ENCODE measurements around the gene NCBP2L. TPM values are rescaled to one million over a fixed set of nuclear protein-coding genes. Genes with fewer than 3 reads are reported as not detected.

NCBP2L gene
- total and polyA plus RNA-seq, 2 experiments from 2014 or later, result not detected

- TF ChIP-seq, protein P1, sequence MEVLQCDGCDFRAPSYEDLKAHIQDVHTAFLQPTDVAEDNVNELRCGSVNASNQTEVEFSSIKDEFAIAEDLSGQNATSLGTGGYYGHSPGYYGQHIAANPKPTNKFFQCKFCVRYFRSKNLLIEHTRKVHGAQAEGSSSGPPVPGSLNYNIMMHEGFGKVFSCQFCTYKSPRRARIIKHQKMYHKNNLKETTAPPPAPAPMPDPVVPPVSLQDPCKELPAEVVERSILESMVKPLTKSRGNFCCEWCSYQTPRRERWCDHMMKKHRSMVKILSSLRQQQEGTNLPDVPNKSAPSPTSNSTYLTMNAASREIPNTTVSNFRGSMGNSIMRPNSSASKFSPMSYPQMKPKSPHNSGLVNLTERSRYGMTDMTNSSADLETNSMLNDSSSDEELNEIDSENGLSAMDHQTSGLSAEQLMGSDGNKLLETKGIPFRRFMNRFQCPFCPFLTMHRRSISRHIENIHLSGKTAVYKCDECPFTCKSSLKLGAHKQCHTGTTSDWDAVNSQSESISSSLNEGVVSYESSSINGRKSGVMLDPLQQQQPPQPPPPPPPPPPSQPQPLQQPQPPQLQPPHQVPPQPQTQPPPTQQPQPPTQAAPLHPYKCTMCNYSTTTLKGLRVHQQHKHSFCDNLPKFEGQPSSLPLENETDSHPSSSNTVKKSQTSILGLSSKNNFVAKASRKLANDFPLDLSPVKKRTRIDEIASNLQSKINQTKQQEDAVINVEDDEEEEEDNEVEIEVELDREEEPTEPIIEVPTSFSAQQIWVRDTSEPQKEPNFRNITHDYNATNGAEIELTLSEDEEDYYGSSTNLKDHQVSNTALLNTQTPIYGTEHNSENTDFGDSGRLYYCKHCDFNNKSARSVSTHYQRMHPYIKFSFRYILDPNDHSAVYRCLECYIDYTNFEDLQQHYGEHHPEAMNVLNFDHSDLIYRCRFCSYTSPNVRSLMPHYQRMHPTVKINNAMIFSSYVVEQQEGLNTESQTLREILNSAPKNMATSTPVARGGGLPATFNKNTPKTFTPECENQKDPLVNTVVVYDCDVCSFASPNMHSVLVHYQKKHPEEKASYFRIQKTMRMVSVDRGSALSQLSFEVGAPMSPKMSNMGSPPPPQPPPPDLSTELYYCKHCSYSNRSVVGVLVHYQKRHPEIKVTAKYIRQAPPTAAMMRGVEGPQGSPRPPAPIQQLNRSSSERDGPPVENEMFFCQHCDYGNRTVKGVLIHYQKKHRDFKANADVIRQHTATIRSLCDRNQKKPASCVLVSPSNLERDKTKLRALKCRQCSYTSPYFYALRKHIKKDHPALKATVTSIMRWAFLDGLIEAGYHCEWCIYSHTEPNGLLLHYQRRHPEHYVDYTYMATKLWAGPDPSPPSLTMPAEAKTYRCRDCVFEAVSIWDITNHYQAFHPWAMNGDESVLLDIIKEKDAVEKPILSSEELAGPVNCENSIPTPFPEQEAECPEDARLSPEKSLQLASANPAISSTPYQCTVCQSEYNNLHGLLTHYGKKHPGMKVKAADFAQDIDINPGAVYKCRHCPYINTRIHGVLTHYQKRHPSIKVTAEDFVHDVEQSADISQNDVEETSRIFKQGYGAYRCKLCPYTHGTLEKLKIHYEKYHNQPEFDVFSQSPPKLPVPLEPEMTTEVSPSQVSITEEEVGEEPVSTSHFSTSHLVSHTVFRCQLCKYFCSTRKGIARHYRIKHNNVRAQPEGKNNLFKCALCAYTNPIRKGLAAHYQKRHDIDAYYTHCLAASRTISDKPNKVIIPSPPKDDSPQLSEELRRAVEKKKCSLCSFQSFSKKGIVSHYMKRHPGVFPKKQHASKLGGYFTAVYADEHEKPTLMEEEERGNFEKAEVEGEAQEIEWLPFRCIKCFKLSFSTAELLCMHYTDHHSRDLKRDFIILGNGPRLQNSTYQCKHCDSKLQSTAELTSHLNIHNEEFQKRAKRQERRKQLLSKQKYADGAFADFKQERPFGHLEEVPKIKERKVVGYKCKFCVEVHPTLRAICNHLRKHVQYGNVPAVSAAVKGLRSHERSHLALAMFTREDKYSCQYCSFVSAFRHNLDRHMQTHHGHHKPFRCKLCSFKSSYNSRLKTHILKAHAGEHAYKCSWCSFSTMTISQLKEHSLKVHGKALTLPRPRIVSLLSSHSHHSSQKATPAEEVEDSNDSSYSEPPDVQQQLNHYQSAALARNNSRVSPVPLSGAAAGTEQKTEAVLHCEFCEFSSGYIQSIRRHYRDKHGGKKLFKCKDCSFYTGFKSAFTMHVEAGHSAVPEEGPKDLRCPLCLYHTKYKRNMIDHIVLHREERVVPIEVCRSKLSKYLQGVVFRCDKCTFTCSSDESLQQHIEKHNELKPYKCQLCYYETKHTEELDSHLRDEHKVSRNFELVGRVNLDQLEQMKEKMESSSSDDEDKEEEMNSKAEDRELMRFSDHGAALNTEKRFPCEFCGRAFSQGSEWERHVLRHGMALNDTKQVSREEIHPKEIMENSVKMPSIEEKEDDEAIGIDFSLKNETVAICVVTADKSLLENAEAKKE (CRISPR knock-in tag; IDR thresholded peaks at IDR 0.05), result no peak
Observed at GRCh38 chrX:107827852-107828251, 50.3 kb downstream of the NCBP2L start (continued).

GRCh38 chrX:107829878-107830277, 52.3 kb downstream of the NCBP2L start:
- Histone ChIP-seq H3K9me2 (ENCODE audit: insufficient read depth) (no peaks in the 10 kb centered on the region), H3K27ac (ENCODE audit: low read depth) (no peak overlapping the region), H3K79me2 (replicated peaks; ENCODE audit: insufficient read depth) (no peaks in the 10 kb centered on the region), H3K27me3 (ENCODE audit: insufficient read depth) (peaks cover 31% of the 10 kb centered on the region), H2AFZ (no peak overlapping the region), H3K36me3 (ENCODE audit: insufficient read depth) (no peaks in the 10 kb centered on the region), H3F3A (replicated peaks; ENCODE audit: low read depth) (no peaks in the 10 kb centered on the region), H4K20me1 (replicated peaks; ENCODE audit: insufficient read depth) (no peaks in the 10 kb centered on the region), H3K4me3 (no peak overlapping the region), H3K4me2 (no peak overlapping the region), H3K4me1 (ENCODE audit: insufficient read depth) (no peaks in the 10 kb centered on the region)
- H3K9me3 Mint-ChIP-seq, result no peaks in the 10 kb centered on the region
- DNase-seq (ENCODE audit: low spot score), result no peak
- no peak for TF ChIP-seq ZNF114 (CRISPR knock-in tag; IDR thresholded peaks at IDR 0.05)
- TF ChIP-seq STAT1 (IDR thresholded peaks at IDR 0.05; ENCODE audit: unreplicated experiment), result no peak
- TF ChIP-seq ZNF331 (CRISPR knock-in tag; IDR thresholded peaks at IDR 0.05; ENCODE audit: low read depth), result no peak
- no peak for TF ChIP-seq EZH2phosphoT487 (IDR thresholded peaks at IDR 0.05; ENCODE audit: unreplicated experiment)
- H3K27ac Mint-ChIP-seq, result no peak overlapping the region
- no peak for ATAC-seq
- no peaks in the 10 kb centered on the region for H3K36me3 Mint-ChIP-seq (ENCODE audit: low read depth)
- no peak overlapping the region for H3K4me3 Mint-ChIP-seq
- H3K27me3 Mint-ChIP-seq (ENCODE audit: insufficient read depth, low read depth, poor library complexity), result peaks cover 22% of the 10 kb centered on the region
- H3K4me1 Mint-ChIP-seq, result peaks cover 13% of the 10 kb centered on the region; the same call in 2 of the 3 replicates

Measured in GM23338 (cell line).